Adipocyte (in vitro differentiated cells): ENCODE measurements around the gene TTC4.

Experiments used
- DNase-seq: peaks from one replicate; pipeline ENCODE4 v3.0.0-alpha.2; 2015; ENCODE audit warnings: low read depth
- H3K27me3 ChIP-seq: replicated peaks from 2 replicates; pipeline ENCODE4 v1.7.0; 2013; ENCODE audit warnings: mild to moderate bottlenecking, low read length, moderate library complexity; ENCODE audit not compliant: control insufficient read depth, insufficient read depth
- H3K36me3 ChIP-seq: 2 replicates; pipeline ENCODE4 v1.7.0; 2013; ENCODE audit warnings: low read length, mild to moderate bottlenecking, moderate library complexity; ENCODE audit not compliant: control insufficient read depth, insufficient read depth, severe bottlenecking
- H3K4me1 ChIP-seq: 2 replicates; pipeline ENCODE4 v1.7.0; 2013; ENCODE audit warnings: mild to moderate bottlenecking, low read length, moderate library complexity; ENCODE audit not compliant: control insufficient read depth, insufficient read depth
- H3K4me3 ChIP-seq: 2 replicates; pipeline ENCODE4 v1.7.0; 2013; ENCODE audit warnings: mild to moderate bottlenecking, low read length, moderate library complexity
- H3K9ac ChIP-seq: 2 replicates; pipeline ENCODE4 v1.7.0; 2013; ENCODE audit warnings: mild to moderate bottlenecking, low read length, moderate library complexity
- H3K9me3 ChIP-seq: 2 replicates; pipeline ENCODE4 v1.7.0; 2013; ENCODE audit warnings: mild to moderate bottlenecking, low read length, moderate library complexity; ENCODE audit not compliant: control insufficient read depth

Gene TTC4

DNA sequence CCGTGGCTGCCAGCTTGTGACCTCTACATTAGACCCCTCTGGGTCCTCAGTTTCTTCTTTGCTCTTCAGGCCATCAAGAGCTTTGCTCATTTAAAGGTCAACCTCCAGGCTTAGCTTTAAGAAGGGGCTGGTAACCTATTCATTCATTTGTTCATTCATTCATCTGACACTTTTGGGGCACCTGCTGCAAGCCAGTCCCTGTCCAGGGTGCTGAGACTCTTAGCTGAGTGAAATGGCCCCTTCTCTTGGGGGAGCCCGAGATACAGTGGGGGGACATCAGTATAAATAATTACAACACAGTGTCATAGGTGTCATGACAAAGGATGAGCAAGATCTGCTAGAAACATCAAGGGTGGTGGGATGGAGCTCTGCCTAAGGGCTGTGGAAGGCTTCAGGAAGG, 10.5 kb upstream of the TTC4 start:
- no peaks in the 10 kb centered on the region for H3K36me3 ChIP-seq
- H3K4me3 ChIP-seq = no peak overlapping the region
- peak; percentile 4 for DNase-seq
- no peaks in the 10 kb centered on the region for H3K9me3 ChIP-seq
- no peak overlapping the region for H3K9ac ChIP-seq
- no peaks in the 10 kb centered on the region for H3K4me1 ChIP-seq
- H3K27me3 ChIP-seq = peaks cover 47% of the 10 kb centered on the region

DNA sequence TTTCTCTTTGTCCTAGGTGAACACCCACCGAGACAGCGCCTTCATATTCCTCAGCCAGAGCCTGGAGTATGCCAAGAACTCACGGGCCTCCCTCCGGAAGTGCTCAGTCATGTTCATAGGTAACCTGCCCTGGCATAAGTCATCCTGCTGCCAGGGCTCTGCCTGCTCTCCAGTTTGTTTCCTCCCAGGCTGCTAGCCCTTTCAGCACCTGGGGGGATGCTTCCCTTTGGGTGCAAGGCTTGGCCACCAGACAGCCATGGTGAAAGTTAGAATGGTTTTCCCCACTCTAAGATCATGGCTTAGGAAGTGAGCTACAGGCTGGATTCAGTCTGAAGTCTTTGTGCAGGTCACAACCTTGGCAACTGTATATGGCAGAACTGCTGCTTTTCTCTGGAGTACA, 9.2 kb upstream of the TTC4 start:
- Histone ChIP-seq H3K9ac (no peak overlapping the region), H3K4me3 (no peak overlapping the region), H3K27me3 (peaks cover 43% of the 10 kb centered on the region), H3K4me1 (no peaks in the 10 kb centered on the region), H3K36me3 (no peaks in the 10 kb centered on the region), H3K9me3 (no peaks in the 10 kb centered on the region)
- DNase-seq = no peak

DNA sequence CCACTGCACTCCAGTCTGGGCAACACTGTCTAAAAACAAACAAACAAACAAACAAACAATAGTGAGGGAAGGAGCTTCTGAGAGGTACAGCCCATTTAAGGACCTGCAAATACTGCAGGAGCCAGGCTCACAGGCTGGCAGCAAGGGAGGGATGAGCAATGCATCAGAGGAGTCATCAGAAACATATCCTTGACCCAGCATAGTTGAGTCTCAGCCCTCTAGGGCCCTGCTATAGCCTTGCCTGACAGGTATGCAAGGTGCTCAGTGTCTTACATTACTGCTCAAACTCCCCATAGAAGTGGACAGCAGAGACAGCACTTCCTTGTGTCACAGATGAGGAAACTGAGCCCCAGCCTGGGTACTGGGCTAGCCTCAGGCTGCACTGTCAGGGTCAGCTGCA, 7.3 kb upstream of the TTC4 start:
- Histone ChIP-seq H3K4me1 (no peaks in the 10 kb centered on the region), H3K9ac (no peak overlapping the region), H3K27me3 (peaks cover 32% of the 10 kb centered on the region)

DNA sequence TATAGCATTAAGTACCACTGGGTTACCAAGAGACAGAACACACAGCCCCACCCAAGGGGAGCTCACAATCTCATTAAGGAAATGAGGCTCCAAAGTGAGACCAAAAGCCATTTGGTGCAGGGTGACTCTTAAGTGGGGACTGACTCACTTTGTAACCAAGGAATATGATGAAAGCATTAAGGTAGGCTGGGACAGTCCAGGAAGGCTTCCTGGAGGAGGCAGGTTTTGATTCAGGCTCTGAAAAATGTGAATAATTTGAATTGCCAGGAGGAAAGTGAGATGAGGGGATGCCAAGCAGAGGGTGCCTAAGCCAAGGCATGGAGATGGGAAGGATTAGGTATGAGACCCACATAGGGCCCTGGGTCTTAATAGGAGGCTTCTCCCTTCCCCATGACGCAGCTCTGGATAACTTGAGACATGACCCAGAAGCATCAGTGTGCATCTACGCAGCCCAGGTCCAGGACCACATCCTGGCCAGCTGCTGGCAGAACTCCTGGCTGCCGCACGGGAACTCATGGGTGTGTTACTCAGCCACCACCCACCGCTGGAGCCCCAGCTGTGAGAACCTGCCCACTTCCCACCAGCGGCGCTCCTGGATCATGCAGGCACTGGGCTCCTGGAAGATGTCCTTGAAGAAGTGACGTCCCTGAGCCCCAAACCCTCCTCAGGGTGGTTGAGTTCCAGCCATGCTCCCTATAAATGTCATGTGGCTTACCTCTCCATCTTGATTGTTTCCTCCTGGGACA, 5.9 kb upstream of the TTC4 start:
- no peaks in the 10 kb centered on the region for H3K9me3 ChIP-seq
- no peaks in the 10 kb centered on the region for H3K36me3 ChIP-seq
- no peaks in the 10 kb centered on the region for H3K4me1 ChIP-seq
- no peak overlapping the region for H3K9ac ChIP-seq
- H3K4me3 ChIP-seq = no peak overlapping the region
- peaks cover 29% of the 10 kb centered on the region for H3K27me3 ChIP-seq
- no peak for DNase-seq

More for the DNA sequence above, 7.3 kb upstream of the TTC4 start:
- H3K4me3 ChIP-seq = no peak overlapping the region
- DNase-seq = no peak
- H3K9me3 ChIP-seq = no peaks in the 10 kb centered on the region
- no peaks in the 10 kb centered on the region for H3K36me3 ChIP-seq

GRCh38 chr1:54710434-54710833, 5.2 kb upstream of the TTC4 start:
- peaks cover 29% of the 10 kb centered on the region for H3K27me3 ChIP-seq
- no peak overlapping the region for H3K9ac ChIP-seq
- no peaks in the 10 kb centered on the region for H3K9me3 ChIP-seq
- peaks cover 4% of the 10 kb centered on the region for H3K4me1 ChIP-seq
- H3K36me3 ChIP-seq = no peaks in the 10 kb centered on the region
- DNase-seq = no peak
- no peak overlapping the region for H3K4me3 ChIP-seq

DNA sequence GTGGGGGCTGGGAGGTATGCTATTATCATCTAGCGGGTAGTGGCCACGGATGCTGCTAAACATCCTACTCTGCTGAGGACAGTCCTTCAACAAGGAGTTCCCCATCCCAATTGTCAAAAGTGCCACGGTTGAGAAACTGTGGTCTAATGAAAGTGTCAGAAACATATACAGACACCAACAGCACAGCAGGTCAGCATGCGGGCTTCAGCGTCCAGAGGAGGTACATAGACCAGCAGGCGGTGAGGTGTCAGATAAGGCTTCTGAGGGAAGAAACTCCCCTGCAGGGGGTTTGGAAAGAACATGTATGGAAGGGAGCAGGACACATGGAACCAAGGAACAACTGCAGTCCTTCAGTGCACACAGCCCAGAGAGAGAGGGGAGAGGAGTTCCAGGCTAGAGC, 4.8 kb upstream of the TTC4 start:
- no peaks in the 10 kb centered on the region for H3K9me3 ChIP-seq
- H3K27me3 ChIP-seq = peaks cover 27% of the 10 kb centered on the region
- H3K36me3 ChIP-seq = no peaks in the 10 kb centered on the region
- no peak overlapping the region for H3K9ac ChIP-seq
- no peak for DNase-seq
- H3K4me3 ChIP-seq = no peak overlapping the region
- H3K4me1 ChIP-seq = peaks cover 4% of the 10 kb centered on the region

- Histone ChIP-seq H3K27me3 (peaks cover 20% of the 10 kb centered on the region), H3K36me3 (no peaks in the 10 kb centered on the region), H3K9ac (no peak overlapping the region), H3K4me1 (peaks cover 8% of the 10 kb centered on the region), H3K4me3 (no peak overlapping the region), H3K9me3 (no peaks in the 10 kb centered on the region)
- DNase-seq = no peak
Observed at GRCh38 chr1:54711536-54711935, 4.1 kb upstream of the TTC4 start.

- H3K4me3 ChIP-seq = peak overlapping the region; percentile 84
Observed at GRCh38 chr1:54714881-54715492, 674 bp upstream of the TTC4 start.

GRCh38 chr1:54716299-54717047, 812 bp downstream of the TTC4 start:
- Histone ChIP-seq H3K9ac (peak overlapping the region; percentile 92), H3K9me3 (no peaks in the 10 kb centered on the region), H3K4me3 (peak overlapping the region; percentile 84), H3K4me1 (peaks cover 15% of the 10 kb centered on the region), H3K36me3 (peaks cover 40% of the 10 kb centered on the region), H3K27me3 (no peaks in the 10 kb centered on the region)
- DNase-seq = peak; percentile 1

More at GRCh38 chr1:54714881-54715492, 674 bp upstream of the TTC4 start:
- Histone ChIP-seq H3K36me3 (peaks cover 25% of the 10 kb centered on the region), H3K4me1 (peaks cover 15% of the 10 kb centered on the region), H3K9me3 (no peaks in the 10 kb centered on the region), H3K9ac (peak overlapping the region; percentile 92), H3K27me3 (peaks cover 4% of the 10 kb centered on the region)
- DNase-seq = no peak

- Histone ChIP-seq H3K9ac (no peak overlapping the region), H3K36me3 (peaks cover 89% of the 10 kb centered on the region), H3K4me3 (no peak overlapping the region), H3K27me3 (no peaks in the 10 kb centered on the region), H3K9me3 (peaks cover 5% of the 10 kb centered on the region), H3K4me1 (peaks cover 4% of the 10 kb centered on the region)
- peak; percentile 1 for DNase-seq
Observed at GRCh38 chr1:54721719-54722118, 6.1 kb downstream of the TTC4 start.

GRCh38 chr1:54723985-54724384, 8.3 kb downstream of the TTC4 start:
- peaks cover 97% of the 10 kb centered on the region for H3K36me3 ChIP-seq
- no peak overlapping the region for H3K9ac ChIP-seq
- peaks cover 5% of the 10 kb centered on the region for H3K9me3 ChIP-seq
- DNase-seq = no peak
- no peaks in the 10 kb centered on the region for H3K27me3 ChIP-seq
- H3K4me1 ChIP-seq = no peaks in the 10 kb centered on the region
- no peak overlapping the region for H3K4me3 ChIP-seq
